HG02623 (cell line): Measurements from ENCODE around the gene MACROD2.
A peak's percentile ranks its signal among the peaks of the same experiment; 100 is the strongest.
"Not testable (repeated sequence)": the region's sequence is repeated elsewhere in the genome, so short reads cannot be mapped to it uniquely, and the experiment has no call there.

Experiments
- ATAC-seq: cut with Tn5 transposase; IDR thresholded peaks from one replicate; pipeline ENCODE4 v1.9.1; 2021; ENCODE audit warnings: moderate library complexity; ENCODE audit not compliant: unreplicated experiment

Gene MACROD2

DNA sequence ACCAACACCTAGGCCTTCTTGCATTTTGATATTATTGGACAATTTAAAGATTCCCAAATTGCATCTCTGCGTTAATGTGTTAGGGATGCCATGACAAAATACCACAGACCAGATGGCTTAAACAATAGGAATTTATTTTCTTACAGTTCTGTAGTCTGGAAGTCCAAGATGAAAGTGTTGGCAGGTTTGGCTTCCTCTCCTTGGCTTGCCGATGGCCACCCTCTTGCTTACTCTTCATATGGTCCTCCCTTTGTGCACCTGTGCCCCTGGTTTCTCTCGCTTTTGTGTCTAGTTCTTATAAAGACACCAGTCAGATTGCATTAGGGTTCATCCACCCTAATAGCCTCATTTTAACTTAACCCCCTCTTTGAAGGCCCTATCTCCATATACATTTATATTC, 1184.5 kb downstream of the MACROD2 start:
- no peak for ATAC-seq

DNA sequence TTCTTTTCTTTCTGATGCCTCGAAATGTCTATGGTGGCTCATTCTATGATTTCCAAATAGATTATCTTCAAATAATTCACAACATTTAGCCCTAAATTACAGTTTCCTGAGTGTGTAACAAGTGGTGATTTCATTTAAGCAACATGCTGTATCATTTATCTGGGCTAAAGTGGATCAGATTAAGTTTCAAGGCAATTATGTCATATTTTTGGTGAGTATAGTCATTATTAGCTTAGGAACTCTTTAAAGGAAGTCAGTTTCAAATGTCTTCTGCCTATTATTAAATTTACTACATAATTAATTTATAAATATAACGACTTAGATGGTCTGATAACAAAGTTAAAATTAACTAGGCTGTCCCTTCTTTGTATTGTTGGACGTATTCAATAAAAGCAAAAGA, 1190.0 kb downstream of the MACROD2 start:
- ATAC-seq = no peak

DNA sequence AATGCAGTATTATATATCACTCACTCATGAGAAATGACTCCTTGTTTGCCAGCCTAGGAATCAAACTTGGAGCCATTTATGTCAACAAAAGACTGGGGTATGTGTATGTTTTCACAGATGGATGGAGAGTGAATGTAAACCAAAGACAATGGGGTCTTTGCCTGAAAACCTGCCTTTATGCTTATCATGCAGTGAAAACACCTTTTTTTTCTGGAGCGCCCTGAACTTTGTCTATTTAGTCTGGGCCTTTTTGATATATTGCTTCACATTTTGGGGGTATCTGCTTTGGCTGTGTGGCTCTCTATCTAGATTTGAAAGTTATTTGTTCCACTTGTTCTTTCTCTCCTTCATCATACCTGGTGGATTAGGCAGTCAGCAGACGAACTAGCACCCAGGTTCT, 1190.6 kb downstream of the MACROD2 start:
- ATAC-seq = no peak

DNA sequence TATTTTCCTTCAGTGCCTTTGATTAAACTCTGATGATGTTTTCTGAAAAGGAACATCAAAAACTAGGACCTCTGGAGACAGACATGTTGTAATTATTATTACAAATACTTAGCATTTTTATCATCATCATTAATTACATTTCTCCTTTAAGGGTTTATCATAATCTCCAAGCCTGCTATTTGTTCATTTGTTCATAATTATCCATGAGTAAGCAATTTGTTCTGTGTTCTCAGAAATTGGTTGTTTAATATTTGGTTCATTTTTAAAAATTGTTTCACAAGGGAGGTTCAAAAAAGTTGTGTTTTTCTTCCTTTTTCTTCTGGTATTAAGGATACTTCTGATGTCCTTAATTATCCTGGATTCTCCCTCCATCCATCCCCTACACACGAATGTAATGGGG, 1192.3 kb downstream of the MACROD2 start:
- ATAC-seq = no peak

DNA sequence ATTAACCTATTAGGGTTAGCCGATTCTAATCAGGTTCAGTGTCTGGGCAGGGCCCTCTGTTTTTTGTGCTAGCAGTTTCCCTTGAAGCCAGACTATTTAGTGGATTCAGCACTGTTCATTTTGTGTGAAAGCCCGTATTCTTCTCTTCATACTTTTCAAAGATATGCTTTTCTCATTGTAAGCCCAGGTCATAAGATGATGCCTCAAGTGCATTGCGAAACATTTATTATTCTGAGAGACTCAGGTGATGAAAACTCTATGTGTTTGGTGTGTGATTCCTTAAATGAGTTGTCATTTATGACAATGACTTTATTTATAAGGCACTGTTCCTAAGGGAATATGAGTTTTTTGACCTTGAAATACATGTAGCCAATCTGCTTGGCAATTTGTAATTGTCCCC, 1193.1 kb downstream of the MACROD2 start:
- ATAC-seq = no peak

DNA sequence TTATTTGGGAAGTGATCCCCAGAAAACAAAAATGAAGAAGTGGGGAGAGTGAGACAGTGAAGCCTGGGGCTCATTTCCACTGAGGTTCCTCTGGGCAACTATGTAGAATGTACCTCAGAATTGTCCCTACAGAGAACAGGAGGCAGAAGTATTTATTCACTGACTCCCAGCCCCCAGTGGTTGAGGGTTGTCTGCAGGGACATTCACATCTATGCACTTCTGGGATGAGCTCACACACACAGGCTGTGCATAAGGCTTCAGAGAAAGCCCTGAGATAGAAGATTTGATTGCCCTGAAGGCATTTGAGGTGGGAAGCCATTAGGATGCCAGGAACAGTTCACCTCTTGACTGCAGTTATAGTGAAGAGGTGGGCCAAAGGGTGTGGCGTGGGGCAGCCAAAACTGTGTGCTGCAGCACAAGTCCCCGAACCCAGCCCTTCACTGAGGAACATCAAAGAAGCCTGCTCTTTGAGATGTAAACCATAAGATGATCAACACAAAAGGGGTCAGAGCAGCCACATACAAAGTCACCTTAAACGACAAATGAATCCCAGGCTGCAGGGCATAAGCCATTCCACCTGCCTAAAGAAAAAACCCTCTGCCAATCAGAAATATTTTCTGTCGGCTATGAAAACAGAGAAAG, 1195.9 kb downstream of the MACROD2 start:
- no peak for ATAC-seq

DNA sequence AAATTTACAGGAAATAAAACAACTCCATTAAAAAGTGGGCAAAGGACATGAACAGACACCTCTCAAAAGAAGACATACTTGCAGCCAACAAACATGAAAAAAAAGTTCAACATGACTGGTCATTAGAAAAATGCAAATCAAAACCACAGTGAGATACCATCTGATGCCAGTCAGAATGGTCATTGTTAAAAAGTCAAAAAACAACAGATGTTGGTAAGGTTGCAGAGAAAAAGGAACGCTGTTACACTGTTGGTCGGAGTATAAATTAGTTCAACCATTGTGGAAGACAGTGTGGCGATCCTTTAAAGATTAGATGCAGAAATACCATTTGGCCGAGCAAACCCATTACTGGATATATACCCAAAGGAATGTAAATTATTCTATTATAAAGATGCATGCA, 1200.1 kb downstream of the MACROD2 start:
- ATAC-seq = no peak

DNA sequence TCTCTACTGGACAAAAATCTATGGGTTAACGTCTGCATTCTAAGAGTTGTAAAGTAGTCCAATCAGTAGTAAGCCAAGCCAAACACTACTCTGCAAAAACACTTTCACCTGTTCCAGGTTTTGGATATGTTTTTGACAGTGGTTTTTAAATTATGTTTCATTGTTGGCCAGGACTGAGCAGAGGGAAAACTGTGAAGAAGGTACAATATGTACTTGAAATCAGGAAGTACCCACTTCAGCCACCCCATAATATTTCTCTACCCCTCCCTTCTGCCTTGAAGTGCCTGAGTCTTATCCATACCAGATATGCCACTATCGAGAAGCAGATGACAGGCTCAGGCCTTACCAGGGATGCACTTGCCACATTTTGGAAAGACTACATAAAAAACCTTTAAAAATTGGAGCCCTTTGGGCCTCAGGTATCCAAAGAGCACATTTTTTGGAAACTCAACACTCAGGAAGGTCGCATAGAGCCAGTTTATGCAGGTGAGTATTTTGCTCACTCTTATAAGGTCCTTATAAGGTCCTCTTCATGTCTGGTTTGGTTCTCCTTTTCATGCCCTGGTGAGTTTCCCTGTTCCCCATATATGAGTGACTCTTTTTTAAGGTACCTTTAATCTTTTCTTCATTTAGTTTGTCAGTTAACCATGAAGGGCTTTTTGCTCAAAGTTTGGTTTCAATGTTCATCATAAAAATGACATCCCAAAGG, 1201.4 kb downstream of the MACROD2 start:
- ATAC-seq = peak; percentile 37

DNA sequence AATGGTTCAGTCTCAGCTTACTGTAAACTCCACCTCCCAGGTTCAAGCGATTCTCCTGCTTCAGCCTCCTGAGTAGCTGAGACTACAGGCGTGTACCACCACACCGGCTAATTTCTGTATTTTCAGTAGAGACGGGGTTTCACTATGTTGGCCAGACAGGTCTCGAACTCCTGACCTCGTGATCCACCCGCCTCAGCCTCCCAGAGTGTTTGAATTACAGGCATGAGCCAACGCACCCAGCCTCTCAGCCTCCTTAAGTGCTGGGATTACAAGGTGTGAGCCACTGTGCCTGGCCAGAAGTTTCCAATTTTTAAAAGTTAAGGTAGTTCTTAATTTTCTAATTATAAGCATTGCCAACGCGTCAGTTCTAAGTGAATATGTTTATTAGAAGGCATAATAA, 1202.7 kb downstream of the MACROD2 start:
- not testable (repeated sequence) for ATAC-seq

DNA sequence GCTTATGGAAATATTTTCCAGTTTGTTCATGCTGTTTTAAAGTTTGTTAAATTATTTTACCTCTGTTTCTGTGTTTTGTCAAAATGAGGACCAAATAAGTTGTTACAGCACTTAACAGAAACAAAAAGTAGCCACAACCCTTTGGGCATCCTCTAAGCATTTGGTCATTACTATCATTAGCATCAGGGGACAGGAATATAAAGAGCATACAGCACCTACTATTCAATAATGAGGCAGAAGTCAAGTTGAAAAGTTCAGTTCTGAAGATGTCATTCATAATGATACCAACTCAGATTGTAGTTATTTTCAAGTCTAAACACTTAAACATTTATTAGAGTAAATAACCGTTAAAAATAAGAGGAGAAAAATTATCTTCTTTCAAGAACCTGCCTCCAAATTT, 1204.4 kb downstream of the MACROD2 start:
- ATAC-seq = peak; percentile 31

DNA sequence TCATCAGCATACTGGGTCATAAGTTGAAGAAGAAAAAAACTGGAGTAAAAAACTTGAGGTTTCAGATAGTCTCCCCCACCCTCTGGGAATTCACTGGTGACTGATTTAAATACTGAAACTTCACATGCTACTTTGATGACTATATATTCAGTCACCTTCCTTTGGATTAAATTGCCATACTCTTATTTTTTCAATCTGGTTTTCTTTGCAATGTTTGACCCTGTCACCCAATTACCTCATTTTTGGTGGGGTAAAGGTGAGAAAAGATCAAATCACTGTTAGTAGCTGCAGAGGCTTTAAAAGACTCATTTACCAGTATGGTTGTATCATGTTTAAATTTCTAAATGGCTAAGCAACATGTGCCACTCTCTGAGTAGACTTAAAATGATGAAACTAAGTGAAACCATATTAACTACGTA, 1204.8 kb downstream of the MACROD2 start:
- ATAC-seq = peak; percentile 66

DNA sequence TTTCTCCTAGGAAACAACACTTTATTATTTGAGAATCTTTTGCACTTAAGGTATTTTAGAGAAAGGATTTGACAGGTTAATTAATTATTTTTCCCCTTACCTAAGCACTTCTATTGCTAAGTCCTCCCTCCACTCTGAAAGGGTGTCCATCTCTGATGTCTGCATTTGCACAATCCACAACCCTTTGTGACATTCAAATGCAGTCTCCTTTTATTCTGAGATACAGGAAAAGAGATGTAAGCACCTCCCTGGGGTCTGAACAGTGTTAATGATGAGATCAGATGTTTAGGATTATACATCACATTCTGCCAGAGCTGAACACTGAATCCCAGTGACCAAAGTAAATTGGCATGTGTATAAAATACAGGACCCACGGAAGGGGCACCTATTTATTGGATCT, 1206.3 kb downstream of the MACROD2 start:
- ATAC-seq = no peak

DNA sequence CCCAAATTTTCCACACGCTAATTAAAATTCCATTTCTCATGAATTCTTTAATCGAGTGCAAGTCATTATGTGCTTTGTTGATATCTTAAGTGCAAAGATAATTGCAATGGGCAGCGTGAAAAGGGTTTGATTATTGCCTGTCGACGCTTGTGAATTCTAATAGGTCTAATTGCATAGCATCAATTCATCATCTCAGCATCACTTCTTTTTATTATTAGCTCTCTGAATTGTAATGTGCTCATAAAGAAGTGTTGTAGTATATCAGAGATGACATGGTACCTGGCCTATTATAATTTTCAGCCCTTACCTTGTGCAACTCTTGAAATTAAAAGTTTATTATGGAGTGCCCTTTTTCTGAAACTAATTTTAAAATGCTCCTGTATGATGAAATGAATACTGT, 1208.9 kb downstream of the MACROD2 start:
- no peak for ATAC-seq

DNA sequence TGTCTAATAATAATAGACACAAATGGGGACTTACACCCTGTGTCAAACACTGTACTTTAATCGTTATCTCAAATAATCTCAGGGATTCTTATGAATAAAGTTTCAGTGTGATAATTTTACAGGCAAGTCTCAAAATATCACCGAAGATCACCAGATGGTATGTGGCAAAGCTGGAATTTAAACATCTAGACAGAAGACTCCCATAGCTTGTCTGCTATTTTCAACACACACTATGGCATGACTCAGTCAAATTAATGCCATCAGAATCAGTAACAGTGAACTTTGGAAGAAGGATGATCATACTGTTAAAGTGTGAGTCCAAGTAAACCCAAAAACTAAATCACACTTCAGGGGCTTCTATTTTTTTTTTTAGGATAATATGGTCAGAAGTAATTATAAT, 1209.7 kb downstream of the MACROD2 start:
- ATAC-seq = no peak

DNA sequence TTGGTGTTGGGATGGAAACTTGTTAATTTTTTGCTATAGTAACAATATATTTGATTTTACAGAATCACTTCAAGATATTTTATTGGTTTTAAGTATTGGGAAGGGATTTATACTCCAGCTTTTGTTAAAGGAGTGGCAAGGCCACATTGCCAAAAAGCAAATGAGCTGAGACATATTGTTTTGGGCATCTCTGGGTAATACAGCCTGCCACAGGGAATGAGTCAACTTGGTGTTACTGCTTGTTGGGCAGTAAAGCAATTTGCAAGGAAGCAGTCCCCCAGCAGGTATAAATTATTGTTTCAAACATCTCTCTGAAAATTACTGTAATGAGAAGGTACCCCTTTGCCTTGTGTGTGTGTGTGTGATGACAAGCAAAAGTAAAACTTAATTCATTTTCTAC, 1210.4 kb downstream of the MACROD2 start:
- no peak for ATAC-seq

DNA sequence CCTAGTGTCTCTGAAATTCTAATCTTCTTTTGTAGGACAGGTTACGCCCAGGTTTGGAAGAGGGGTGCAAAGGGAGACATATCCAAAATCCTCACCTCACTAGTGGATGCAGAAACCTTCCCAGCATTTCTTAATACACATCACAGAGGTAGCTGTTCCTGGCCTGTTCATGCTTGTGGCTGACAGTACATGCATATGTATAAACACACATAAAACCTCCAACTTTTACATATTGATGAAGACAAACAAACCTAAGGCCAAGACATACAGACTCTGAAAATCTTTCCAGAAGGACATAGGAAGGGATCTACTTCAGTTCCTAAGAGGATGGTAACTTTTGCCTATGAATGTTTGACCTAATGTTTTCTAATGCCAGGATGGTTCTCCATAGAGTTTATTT, 1214.2 kb downstream of the MACROD2 start:
- ATAC-seq = no peak

DNA sequence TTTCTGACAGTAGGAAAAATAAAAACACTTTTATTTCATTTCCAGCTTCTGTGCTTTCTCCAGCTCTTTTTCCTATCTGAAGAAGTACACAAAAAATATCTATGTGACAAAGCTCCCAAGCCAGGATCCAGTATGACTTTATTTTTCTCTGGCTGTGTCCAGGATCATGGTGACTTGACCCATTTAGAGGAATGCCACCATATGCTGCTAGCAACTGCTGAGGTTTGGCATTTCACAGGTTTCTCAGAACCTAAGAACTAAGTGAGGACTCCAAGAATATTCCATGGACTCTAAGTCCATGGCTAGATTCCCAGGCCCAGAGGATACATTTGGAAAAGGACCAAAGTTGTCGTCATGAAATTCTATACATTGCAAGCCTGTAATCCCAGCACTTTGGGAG, 1218.7 kb downstream of the MACROD2 start:
- no peak for ATAC-seq

DNA sequence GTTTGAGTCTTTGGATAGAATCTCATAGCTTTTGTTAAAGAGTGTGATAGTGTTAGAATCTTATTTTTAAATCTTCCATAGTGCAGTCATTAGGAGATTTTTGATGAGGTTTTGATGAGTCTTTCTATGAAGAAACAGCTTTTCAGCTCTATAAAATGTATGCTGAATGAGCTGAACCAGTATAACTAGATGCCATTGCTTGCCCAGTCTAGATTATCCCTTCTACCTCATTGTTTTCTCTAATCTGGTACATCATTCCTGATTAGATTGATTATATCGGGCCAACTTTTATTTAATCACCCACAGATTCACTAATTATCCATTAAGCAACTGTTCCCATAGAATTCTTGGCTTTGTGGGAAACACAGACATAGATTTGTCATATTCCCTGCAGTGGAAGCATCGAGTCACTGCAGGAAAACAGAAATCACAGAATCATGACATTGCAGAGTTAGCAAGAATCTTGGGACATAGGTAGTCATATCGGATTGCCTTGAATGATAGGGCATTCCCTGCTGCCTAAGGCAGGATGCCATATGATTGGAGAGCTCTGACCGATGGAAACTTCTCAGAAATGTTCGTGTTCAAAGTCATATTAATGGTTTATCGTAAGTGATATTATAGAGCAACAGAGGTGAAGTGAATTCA, 1224.8 kb downstream of the MACROD2 start:
- no peak for ATAC-seq

DNA sequence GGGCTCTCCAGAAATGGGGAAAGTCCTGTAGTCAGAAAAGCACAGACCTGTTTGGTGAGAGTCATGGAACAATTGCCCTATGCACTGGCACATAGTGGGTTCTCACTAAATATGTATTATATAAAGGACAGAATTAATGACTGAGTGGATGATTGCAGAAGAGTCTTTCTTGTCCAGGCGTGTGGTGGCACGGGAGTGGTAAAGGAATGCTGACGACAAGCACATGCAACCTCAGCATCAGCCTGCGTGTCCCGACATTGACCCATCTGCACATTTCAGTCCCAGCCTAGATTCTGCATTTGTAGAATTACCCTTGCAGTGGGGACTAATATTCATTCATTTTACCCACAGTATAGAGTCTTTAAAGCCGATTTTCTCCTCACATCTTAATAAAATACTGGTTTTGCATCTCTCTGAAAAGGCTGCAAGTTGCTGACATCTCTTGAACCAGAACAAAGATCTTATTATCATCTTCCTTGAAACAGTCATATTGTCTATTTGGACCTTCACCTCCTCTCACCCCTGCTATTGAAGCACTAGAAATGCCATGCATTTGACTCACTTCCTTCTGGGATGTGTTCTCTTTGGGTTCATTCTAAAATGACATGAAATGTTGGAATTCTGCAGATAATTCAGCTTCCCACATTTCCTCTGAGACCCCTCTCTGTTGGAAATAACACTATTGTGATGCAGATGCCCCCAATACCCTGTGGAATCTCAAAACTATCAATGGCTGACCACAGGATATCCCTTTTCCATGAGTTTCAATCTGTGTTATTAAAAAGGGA, 1225.7 kb downstream of the MACROD2 start:
- no peak for ATAC-seq

DNA sequence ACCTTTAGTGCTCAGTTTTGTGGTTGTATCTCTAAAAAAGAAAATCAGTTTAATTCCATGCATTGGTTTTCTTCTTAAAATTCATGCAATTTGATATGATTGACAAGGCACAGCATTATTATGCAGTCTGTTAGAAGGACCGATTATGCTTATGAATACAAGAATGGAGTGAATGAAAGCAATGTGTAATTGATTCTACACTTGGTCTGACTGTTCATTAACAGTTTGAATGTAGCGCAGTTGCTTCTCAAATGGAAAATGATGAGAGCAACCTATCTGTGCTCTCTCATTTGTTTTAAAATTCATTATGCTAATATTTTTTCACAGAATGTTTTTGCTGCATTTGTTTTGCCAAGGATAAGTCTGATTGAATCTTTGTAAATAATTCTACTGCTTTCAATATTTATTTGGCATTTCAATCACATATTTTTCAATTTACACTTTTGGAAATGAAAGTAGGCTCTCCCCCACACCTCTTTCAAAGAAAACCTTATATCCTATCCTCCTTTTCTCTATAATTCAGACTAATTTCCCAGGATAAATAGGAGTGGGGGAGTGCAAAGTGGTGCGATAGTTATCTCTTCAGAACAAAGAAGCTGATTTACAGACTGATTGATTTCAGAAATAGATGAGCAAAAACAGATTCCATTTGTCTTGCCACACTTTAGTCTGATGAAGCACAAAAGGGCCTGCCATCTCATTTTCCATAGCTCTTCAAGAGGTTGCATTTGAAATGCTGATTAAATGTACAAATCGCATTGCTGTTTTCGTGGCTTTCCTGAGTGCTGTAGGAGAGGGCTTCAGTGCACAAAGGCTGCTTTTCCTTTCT, 1227.4 kb downstream of the MACROD2 start:
- no peak for ATAC-seq

DNA sequence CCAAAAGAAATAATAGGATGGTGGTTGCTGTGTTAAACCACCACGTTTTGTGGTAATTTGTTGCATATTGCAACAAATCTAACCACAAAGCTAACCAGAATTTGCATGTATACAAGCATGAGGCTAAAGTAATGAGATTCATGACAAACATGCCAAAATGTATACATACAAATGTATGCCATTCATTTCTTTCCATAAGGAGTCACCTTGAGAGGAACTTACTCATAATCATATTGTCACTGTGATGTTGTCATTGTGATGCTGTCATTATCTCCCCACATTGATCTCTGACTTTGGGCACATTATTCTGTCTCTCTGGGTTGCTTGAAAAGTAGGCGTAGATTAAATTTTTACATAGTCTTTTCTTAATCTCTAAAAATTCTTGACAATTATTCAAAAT, 1228.9 kb downstream of the MACROD2 start:
- no peak for ATAC-seq
